ENCODE data around the gene ARHGAP24.

Gene ARHGAP24

GRCh38 chr4:85748654-85749053 is 273.7 kb downstream of the ARHGAP24 start:
- no peak for DNase-seq

- no peak for DNase-seq
These were observed 276.9 kb downstream of the ARHGAP24 start for GRCh38 chr4:85751866-85752265.

DNA sequence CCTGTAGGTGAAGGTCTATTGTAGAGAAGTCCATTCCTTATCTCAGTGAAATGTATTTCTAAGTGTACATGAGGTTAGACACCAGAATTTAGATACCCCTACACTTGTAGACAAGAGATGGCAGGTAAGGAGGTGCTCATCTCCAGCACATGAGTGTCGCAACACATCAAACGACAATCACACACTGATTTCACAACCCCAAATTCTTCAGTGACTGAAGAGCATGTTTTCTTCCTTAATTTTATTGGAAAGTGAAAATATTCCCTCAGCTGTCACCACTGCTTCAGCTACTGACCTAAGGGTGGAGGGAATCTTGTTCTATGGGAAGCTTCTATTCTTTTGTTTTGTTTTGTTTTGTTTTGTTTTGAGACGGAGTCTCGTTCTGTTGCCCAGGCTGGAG is 280.3 kb downstream of the ARHGAP24 start:
- no peak for DNase-seq

GRCh38 chr4:85756938-85757337 is 282.0 kb downstream of the ARHGAP24 start:
- DNase-seq = no peak

GRCh38 chr4:85759388-85759787 is 284.4 kb downstream of the ARHGAP24 start:
- no peak for DNase-seq

DNA sequence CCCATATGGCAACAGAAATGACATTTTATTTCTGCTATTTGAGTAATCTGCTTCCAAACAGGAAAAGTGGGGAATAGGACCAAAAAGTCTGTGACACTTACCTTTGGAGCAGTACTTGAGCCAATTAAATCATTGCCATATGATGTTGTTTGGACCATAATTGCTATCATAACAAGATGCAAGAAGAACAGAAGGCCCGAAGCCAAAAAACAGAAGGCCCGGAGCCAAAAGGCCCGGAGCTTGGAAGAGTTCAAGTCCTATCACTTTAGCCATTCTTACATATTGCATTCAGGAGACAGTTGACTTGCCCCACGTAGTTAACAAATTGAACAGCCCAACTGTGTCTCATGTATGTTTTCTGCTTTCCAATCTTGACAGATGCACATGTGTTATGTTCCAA is 285.6 kb downstream of the ARHGAP24 start:
- no peak for DNase-seq

DNA sequence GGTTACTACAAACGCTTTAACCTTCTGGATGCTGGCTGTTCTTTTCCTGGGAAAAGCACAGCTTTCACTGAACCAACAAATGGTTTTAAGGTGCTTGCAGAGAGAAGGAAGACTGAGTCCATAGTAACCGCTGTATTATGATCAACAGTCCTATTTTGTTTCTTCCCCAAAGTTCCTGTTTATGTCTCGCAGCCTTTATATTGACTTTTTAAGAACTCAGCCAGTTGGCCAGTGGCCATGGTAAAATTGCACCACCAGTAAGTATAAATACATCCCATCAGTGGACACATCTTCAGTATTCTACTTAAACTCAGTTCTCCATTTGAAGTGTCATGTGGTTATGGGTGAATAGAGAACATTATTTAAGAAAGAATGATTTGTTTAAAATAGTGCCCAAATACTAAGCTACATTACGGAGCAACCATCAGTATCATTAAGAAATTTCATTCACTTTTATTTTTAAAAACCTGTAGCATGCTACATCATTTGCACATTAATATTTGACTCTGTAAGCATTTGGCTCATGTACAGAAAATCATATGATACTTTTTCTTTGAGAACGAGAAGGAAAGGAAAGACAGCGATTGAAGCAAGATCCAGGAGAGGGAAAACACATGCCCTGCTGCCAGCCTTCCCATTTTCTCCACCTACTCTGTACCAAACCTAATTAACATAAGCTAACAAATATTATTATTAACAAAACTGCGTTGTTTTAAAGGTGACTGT is 287.0 kb downstream of the ARHGAP24 start:
- no peak for DNase-seq

GRCh38 chr4:85762529-85762871 is 287.6 kb downstream of the ARHGAP24 start:
- DNase-seq = no peak

DNA sequence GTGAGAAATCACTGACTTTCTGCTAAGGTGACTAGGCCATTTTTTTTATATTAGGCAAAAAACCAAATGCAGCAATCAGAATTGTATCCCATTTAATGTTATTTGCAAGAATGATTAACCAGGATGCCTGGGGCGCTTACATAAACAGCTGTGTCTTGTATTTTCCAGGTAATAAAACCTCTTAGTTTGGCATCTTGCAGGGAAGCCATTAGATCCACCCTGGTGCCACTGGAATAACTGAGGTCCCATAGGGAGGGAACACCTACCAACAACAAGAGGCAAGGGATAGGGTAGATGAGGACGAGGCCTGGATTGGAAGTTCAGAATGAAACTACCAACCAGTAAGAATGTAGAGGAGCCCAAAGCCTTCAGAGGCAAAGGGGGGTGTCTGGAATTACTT is 288.3 kb downstream of the ARHGAP24 start:
- no peak for DNase-seq

- no peak for DNase-seq
These were observed 292.7 kb downstream of the ARHGAP24 start for GRCh38 chr4:85767649-85768048.

GRCh38 chr4:85769009-85769408 is 294.1 kb downstream of the ARHGAP24 start:
- DNase-seq = no peak

GRCh38 chr4:85772470-85772869 is 297.5 kb downstream of the ARHGAP24 start:
- no peak for DNase-seq

DNA sequence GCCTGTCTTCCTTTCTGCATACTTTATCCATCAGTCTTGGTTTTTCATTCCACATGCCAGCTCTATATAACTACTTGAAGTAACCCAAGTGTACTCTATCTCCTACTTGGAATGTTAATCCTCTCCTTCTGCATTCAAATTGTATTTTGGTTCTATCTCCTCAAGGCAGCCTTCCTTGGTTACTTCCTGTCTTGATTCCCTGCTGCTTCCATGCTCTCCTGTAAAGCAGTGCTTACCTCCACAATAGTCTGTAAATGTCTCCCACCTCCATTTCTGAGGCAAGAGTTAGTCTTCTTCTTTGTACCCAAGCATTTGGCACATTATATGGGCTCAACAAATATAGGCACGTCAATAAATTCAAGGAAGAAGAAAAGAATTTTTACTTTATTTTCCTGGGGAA is 298.4 kb downstream of the ARHGAP24 start:
- DNase-seq = no peak

- no peak for DNase-seq
These were observed 299.1 kb downstream of the ARHGAP24 start for GRCh38 chr4:85774000-85774399.

DNA sequence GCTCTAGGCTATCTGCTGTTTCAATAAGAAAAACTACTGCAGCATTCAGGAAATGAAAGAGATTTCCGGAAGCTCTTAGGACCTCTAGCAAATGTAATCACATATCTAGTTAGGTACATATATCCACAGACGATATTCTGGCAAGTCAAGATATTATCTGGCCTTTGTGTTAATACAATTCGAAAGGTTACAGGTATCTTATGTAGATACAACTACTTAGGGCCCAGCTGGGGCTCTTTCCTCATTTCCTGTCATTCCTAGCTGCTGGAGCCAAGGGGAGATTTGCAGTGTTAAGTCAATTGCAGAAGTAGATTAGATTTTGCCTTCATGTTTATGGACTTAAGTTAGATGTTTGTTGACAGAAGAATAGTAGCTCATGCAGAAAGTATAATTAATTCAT is 299.5 kb downstream of the ARHGAP24 start:
- no peak for DNase-seq

DNA sequence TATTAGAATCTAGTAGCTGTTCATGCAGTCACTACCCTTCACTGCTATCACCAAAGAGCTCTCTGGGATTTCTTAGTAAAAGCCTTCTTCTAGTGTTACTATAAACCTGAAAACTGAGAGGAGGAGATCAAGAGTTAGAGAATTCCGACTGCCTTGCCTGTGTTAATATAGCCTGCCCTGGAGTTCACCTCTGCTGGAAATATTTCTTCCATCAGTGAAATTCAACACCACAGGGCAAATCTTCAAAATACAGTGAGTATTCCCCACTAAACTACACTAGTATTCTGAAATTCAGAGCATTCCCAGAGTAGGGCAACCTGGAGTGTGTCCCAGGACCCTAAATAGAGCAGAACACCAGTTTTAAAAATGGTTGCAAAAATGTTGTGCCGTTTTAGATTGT is 301.1 kb downstream of the ARHGAP24 start:
- no peak for DNase-seq

DNA sequence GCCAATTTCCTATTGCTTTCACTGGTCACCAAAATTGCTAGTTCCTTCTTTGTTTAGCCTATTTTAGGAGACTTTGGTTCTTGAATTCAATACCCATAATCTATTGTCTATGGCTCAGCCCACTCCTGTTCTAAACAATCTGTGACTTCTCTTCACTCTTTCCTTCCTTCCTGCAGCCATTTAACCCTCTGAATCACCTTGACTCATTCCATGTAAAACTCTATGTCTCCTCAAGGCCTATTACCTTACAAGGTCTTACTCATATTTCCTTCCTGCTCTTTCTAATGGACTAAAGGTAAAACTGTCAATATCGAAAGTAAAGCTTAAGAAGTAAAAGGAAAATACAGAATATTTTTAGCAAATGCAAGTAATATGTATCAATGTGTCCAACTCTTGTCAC is 301.6 kb downstream of the ARHGAP24 start:
- DNase-seq = no peak

GRCh38 chr4:85777908-85778631 is 303.1 kb downstream of the ARHGAP24 start:
- DNase-seq = no peak

GRCh38 chr4:85778632-85779131 is 303.7 kb downstream of the ARHGAP24 start:
- DNase-seq = no peak

- DNase-seq = no peak
These were observed 304.2 kb downstream of the ARHGAP24 start for GRCh38 chr4:85779165-85779564.

GRCh38 chr4:85780664-85781063 is 305.7 kb downstream of the ARHGAP24 start:
- DNase-seq = no peak

GRCh38 chr4:85783483-85783882 is 308.5 kb downstream of the ARHGAP24 start:
- no peak for DNase-seq

- DNase-seq = no peak
These were observed 308.9 kb downstream of the ARHGAP24 start for GRCh38 chr4:85783900-85784299.

GRCh38 chr4:85784348-85784747 is 309.4 kb downstream of the ARHGAP24 start:
- DNase-seq = no peak

GRCh38 chr4:85784947-85785346 is 310.0 kb downstream of the ARHGAP24 start:
- DNase-seq = no peak

Measured in activated CD4-positive, alpha-beta T cell treated with anti-CD3 and anti-CD28 coated beads, Interleukin-2, amount 50 U/mL, for 1 hour (primary cell).